CD4-positive, alpha-beta T cell treated with Interleukin-15 for 4 hours (primary cell): Measurements from ENCODE around the gene RNASE11.
"Not testable (repeated sequence)": the region's sequence is repeated elsewhere in the genome, so short reads cannot be mapped to it uniquely, and the experiment has no call there.

Experiments
- DNase-seq: peaks from one replicate; pipeline ENCODE4 v3.0.0-alpha.2; 2020; ENCODE audit warnings: low spot score

RNASE11 gene

DNA sequence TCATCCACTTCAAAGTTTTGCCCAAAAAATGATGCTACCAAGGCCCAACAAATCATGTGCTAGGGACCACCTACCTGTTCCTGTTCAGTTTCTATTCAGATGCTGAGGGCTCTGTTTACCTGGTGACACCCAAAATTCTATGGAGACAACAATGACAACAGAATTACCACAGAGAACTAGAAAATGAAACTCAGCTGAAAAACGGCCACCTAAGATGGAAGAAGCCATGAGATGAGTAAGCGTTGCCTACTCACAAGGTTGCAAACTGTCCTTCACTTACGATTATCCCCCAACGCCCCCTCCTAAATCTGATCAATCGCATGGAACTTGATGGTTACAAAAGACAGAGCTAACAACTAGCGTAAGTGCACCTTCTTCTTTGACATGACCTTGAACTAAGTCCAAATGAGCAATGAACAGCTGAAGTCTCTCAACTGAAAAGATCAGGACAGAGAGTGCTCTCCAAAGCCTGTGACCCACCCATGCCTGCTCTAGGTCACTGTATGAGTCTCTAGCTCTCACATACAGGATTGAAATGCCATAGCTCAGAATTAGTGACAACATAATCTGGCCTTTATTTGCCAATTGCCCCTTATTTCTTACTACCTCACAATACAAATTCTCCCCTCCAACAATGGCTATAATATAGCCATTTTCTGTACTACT lies at the start of gene RNASE11:
RNASE11 (minus strand) TSS at position 513 of the 666 bp plus-strand sequence.
- no peak for DNase-seq

DNA sequence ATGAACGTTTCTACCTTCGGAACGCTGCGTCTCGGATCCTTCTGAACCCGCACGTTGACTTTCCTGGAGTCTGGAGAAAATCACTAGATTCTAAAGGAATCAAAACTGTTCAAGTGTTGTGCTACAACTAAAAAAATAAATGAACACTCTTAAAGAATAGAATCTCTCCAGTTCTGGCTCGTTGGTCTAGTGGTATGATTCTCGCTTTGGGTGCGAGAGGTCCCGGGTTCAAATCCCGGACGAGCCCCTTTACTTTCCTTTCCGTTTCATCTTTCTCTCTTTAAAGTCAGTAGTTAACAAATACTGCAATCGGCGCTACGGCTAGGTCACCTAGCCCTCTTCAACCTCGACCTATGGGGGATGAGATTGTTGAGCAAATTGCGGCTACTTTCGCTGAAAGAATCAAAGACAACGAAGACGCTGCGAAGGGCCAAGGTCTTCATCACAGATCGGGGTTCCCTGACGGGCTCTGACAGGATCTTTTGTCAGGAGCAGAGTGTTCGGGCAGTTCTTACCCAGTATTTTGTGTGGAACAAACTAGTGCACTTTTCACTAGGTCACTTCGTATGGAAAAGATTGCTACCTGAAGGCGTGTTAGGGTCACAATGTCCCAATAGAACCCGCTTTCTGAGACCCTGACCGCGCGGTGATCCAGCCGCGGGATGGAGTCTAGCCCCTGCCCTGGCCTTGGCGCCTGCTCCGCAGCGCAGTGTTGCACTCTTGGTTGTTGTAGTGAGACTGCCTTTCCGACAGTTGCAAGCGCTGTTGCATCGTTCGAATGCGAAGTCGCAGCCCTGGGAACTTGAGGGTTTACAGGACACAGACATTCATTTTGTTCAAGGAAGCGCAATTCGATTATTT lies 45.3 kb upstream of the RNASE11 start:
- DNase-seq, result peak; percentile 70

DNA sequence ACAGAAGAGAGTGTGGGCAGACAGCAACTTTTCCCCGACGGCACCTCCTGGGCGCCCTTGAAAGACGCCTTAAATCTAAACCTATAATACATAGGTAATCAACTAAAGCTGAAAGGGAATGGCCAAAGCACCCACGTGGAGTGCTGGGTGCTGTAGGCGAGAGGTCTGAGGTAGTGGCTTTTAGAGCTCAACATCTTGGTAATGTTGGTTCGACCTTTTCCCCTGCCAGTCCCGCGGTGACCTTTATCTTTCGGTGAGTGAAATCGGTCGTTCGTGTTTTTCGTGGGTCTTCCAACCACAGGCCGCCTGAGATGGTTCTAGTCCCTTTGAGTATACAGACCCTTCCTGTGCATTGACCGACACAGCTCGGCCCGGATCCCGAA lies 44.6 kb upstream of the RNASE11 start:
- no peak for DNase-seq

DNA sequence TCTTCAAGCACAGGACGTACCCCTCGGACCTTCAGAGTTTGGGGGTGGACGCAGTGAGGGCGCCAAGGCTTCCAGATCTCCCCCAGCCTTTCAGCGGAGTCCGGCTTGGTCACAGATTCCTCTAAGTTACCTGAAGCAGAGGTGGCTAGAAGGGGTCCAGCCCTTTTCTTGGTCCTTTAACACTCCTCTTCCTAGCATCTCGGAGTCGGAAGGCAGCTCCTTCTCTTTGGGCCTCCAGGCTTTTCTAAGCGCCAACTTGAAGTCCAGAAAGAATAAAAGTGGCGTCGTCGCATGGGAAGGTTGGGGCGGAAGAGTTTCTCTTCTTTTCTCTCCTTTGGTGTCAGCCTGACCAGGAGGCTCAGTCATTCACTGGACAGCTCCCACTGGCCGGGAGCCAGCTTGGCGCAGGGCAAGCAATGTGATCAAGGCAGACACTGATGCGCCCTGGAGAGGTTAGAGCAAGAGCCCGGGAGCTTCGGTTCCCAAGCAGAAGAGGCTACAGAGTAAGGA lies 44.1 kb upstream of the RNASE11 start:
- no peak for DNase-seq

DNA sequence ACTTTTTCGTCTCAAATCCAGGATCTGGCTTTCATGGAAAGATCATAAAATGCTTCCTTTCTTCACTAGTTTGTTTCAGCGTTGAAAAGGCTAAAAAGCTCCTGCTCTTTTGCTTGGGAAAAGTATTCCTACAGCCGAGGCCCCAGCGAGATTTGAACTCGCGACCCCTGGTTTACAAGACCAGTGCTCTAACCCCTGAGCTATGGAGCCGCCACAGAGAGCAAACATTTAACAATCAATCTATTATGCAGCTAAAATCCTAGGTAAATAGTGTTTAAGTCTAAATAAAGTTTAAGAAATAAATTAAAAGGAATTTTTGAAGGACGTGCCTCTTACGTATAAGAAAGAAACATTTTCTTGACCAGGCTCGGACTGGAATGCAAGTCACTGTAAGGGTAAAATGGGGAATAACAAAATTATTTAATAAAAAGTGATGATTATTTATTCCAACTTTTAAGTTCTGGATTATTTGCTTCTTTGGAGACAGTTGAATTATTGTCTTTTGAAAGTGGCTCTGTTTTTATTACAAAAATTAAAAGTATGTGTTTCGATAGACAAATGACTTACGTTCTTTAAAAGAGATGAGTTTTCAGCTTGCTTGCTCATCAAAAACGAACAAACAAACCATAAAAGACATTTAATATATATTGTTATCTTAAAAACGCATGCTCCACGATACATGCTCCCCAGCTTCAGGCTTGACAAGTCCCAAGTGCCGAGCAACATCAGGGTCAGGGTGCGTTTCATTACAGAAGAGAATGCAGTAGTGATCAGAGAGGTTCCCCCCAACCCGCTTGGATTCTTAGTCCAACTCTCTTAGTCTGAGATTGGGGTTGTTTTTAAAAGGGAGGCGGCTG lies 43.5 kb upstream of the RNASE11 start:
- DNase-seq, result peak; percentile 48

DNA sequence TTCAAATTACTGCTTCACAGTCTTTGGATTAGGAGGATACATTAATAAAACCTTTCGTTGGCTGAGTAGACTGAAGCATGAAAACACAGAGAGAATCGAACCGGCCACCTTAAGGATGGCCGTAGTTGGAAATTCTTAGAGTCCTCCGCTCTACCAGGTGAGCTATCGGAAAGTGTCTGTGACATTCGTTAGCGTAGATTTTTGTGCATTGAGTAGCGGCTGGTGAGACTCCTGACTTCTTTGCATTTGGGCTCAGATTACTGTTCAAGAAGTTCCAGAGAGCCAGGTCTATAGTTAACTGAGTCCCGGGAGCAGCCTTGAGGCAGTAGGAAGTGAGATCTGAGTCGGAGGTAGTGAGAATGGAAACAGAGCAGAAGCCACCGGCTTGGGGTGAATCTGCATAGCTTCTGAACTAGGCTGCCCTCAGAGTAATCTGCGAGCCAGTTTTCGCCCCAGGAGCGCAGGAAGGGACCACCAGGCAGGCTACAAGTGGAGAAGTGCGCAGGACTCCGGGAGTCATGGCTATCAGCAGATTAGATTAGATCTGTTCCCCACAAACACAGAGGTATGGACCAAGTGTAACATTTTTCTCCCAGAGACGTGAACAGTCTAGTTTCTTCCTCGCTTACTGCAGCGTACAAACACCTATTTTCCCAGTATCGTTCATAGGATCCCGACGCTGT lies 42.7 kb upstream of the RNASE11 start:
- peak; percentile 10 for DNase-seq

DNA sequence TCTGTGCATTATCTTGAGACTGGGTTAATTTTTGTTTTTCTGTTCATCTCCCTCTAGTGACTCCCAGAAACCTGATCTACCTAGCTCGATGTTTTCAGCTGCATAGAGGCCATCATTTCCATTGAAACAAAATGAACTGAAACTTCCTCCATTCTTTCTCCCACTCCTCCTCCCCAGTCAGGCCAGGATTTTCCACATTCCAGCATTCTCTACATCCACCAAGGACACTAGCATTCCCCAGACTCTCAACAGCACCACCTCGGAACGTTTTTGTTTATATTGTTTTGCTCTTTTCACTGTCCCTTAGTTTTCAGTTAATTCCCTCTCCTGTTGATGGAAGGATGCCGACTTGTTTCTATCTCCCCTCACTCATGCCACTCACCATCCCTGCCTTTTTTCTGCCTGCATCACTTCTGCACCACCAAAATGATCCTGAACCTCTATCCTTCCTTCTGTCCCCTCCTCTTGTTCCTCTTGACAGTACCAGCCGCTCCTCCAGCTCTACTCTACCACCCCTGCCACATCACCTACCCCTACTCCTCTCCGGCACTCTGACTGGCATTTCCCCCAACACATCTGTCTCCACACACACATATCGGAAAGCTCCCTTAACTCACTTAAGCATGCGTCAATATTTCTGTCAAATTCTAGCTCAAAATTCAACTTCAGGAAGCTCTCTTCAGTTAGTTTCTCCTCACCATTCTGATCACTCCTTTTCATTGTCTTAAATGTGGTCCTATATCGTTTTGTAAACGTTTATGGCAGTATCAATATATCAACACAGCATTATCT lies 40.5 kb upstream of the RNASE11 start:
- DNase-seq, result no peak

DNA sequence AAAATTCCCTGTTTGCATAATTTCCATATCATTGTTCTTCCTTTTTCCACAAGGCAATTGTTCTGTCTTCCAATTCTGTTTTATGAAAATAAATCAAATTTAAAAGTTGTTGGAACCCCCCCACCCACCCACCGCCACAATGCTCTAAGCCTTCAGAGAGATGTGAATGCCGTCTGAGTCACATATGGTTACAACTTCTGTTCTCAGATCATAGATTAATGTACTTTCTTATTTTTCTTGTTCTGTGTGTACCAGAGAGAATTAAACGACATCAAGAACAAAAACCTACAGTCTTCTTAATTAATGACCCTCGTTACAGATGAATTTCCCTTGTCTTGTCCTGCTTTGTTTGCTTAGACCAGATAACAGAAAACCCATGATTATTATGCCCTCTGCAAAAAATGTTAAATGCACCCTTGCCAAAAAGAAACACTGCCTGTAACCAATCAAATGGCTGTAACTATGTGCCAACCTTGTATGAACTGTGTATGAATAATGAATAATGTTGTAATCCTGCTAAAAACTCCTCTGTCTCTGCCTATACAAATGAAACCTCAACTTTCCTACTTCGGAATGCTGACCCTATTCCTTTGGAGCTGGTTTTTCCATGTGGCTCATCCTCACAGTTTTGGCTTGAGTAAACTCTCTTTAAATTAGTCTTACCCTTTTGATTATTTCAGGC lies 39.7 kb upstream of the RNASE11 start:
- no peak for DNase-seq

DNA sequence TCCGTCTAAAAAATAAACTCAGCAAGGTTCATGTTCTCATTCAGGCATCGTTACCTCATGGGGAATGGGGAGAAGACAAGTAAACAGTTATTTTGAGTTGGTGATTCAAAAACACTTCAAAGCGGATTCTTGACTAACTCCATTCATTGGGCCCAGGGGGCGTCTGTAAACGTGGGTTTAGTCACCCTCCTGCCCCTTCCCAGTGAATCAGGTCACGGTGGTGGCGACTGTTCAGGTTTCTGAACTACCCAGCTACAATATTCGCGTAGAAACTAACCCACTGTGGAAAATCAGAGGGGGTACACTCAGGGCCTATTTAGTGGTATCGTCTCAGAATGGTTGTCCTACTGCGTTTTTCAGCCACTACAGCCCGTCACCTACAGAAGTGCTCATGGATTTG lies 38.5 kb upstream of the RNASE11 start:
- no peak for DNase-seq

DNA sequence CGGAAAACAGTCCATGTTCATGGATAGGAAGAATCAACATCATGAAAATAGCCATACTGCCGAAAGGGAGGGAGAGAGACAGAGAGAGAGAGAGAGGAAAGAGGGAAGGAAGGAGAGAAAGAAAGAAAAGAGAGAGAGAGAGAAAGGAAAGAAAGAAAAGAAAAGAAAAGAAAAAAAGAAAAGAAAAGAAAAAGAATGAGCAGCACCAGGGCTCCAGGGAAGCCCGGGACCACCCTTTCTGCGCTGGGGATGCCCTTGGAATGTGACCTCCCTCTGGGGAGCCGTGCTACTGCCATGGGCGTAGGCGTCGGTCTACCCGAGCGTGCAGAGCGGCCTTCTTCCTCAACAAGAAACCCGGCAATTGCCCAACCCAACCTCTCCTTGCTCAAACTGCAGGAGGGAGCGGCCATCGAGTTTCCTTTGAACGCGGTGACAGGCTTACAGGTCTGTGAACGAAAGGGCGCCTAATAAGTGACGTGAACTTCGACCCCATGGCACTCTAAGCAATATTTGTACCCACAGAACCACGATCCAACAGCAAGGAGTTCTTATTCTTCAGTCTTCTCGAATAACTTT lies 36.8 kb upstream of the RNASE11 start:
- peak; percentile 51 for DNase-seq

DNA sequence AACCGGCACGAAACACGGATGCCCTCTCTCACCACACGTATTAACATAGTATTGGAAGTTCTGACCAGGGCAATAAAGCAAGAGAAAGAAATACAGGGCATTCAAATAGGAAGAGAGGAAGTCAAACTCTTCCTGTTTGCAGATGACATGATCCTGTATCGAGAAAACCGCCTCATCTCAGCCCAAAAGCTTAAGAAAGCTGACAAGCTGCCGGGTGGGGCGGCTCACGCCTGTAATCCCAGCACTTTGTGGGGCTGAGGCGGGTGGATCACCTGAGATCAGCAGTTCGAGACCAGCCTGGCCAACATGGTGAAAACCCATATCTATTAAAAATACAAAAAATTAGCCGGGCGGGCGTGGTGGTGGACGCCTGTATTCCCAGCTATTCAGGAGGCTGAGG lies 36.0 kb upstream of the RNASE11 start:
- DNase-seq, result no peak

DNA sequence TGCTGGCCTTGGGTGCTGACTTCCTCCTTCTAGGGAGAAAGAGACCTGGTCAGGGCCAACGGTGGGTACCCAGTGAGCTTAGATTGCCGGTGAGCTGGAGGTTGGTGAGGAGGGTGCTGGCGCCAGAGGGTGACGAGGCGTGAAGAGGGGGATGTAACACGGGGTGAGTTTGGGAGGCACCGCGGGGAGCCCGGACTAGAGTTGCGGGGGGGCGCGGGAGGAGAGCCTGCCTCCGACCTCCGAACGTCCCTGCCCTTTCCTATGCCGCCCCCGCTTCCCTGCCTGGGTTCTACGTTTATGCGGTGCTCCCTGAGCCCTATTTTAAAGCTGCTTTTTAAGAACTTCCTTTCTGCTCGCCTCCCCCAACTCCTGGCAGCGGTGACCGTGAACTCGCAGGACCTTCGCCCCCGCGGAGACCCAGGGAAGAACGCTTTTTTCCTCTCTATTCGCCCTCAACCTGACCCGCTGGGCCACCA lies 35.1 kb upstream of the RNASE11 start:
- no peak for DNase-seq

DNA sequence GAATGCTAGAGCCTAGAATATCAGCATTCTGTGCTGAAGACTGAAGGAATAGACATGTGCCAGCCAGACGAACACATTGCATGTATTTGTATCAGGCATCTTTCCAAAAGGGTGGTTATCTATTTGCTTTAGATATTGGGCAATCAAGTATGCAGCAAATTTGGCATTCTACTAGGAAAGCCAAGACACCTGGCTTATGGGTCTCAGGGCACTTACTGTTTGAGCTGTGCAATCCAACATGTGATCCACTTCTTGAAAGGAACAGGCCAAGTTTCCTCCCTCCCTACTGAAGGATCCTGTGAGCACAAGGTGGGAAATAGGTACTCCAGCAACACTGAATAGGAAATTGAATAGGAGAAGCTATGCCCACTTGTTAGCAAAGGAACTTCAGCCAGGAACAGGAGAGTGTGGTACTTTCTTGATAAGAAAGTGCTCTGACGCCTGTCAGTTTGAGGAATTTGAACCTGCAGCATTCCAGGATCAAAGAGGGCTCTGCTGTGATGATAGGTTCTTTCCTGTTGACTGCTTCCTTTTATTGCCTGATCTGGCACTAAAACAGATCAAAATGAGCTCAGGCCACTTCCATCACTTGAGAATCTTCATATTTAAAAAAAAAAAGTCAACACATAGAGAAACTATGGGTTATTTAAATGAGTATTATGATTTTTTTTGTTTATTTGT lies 33.1 kb upstream of the RNASE11 start:
- DNase-seq, result no peak

DNA sequence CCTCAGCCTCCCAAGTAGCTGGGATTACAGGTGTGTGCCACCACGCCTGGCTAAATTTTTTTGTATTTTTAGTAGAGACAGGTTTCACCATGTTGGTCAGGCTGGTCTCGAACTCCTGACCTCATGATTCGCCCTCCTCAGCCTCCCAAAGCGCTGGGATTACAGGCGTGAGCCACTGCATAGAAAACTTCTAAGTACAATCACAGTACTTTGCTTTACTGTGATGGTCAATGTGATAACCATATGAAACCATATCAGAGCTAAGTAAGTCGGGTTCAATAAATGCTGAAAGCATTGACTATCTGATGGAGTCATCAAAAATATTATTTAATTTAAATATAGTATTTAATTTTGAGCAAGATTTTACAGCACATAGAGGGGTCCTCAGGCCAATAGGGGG lies 31.9 kb upstream of the RNASE11 start:
- not testable (repeated sequence) for DNase-seq

DNA sequence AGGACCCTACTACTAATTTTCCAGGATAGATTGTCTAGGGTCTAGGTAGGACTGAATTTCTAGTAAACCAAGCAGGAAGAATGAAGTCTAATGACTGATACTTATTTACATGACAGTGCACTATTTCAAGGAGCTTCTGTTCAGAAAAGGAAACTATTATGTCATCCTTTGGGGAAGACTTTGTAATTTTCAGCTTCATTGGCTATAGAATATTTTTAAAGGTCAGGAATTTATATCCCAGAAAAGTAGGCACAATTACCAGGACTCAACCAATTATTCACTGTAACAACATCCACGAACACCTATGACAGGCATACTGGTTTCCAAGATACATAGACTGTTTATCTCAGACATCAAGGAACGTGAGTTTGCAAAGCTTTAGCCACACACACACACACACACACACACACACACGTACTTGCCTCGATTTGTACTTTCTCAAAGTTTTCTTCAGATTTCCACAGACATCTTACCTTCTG lies 30.5 kb upstream of the RNASE11 start:
- DNase-seq, result no peak

DNA sequence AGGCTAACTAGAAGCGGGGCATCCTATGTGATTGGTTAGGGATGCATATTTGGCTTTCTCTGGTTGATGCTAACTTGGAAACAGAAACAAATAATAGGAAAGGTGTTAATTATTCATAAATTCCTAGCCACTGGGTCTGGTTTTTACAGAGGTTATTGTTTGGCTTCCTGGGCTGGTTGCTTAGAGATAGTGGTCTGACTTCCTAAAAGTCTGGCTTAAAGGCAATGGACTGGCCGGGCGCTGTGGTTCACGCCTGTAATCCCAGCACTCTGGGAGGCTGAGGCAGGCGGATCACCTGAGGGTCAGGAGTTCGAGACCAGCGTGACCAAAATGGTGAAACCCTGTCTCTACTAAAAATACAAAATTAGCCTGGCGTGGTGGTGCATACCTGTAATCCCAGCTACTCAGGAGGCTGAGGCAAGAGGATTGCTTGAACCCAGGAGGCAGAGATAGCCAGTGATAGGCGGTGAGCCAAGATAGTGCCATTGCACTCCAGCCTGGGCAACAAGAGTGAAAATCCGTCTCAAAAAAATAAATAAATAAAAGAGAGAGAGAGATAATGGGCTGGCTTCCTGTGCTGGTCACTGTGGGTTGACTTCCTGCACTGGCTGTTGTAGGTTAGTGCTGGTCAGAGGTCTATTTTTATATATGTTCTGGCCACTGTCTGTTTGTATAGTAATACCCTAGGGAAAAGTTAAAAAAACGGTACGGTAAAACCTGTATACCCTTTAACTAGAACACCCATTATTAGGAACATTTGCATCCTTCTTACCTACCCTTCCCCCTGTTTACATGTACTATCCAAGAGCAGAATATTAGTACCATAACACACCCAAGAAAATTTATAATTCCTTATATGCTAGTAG lies 29.6 kb upstream of the RNASE11 start:
- no peak for DNase-seq

DNA sequence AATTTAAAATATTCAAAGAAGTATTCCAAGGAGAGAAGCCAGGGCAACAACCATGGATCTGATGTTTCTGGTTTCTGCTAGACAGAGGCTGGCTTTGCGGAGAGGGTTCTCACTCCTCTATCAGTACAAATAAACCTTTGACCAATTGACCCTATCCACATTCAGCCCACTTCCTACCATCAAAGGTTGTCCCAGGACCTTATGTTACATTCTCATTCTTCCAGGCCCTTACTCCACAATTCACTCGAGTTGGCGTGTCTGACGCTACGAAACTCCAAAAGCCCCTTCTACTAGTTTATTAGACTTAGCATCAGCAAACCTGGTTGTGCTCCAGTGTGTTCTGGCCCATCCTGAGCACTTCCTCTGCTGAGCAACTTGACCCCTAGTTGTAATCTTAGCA lies 28.2 kb upstream of the RNASE11 start:
- DNase-seq, result no peak
